ENCODE measurements around the gene ZNF609. TPM values are rescaled to one million over a fixed set of nuclear protein-coding genes. Genes with fewer than 3 reads are reported as not detected.

The ZNF609 gene
- total and polyA plus RNA-seq, 10 of the 15 experiments (the other 5 are each of a cell fraction or from before 2014, with no cell fraction given): 5.1 to 35.3 (median 13.6) TPM

GRCh38 chr15:64651601-64652191 lies 191.3 kb downstream of the ZNF609 start (continued):
- TF ChIP-seq SKIL (IDR thresholded peaks at IDR 0.05; ENCODE audit: low read depth, poor library complexity, severe bottlenecking): peak; percentile 73
- no peak for TF ChIP-seq JUND (IDR thresholded peaks at IDR 0.05; ENCODE audit: low read depth, low read length)
- TF ChIP-seq ETV6 (conservative IDR thresholded peaks at IDR 0.05 in 1 of 2, IDR thresholded peaks at IDR 0.05 in 1 of 2; ENCODE audit: borderline replicate concordance in 1 of 2, low read depth in 1 of 2): 0 out of 4 replicates have a peak, but pooled peaks of 1 of the 2 experiments have one; percentile 16
- no peak for TF ChIP-seq REST (IDR thresholded peaks at IDR 0.05; ENCODE audit: low read depth, low read length)
- TF ChIP-seq PML (IDR thresholded peaks at IDR 0.05; ENCODE audit: low read length): no peak
- TF ChIP-seq SPI1 (IDR thresholded peaks at IDR 0.05; ENCODE audit: borderline replicate concordance, insufficient read depth, low read depth, low read length): peak; percentile 15; the same call in 1 of the 2 replicates
- no peak; the same call in 1 of the 2 replicates for TF ChIP-seq FOXK2 (IDR thresholded peaks at IDR 0.05)
- TF ChIP-seq POLR2A (IDR thresholded peaks at IDR 0.05; ENCODE audit: low read depth, low read length): 0 out of 2 replicates have a peak, but pooled peaks have one; percentile 26
- 0 out of 2 replicates have a peak, but pooled peaks have one; percentile 35 for TF ChIP-seq CREB1 (IDR thresholded peaks at IDR 0.05; ENCODE audit: low read depth)
- no peak; the same call in 1 of the 2 replicates for TF ChIP-seq DPF2 (IDR thresholded peaks at IDR 0.05)
- 0 out of 2 replicates have a peak, but pooled peaks have one; percentile 64 for TF ChIP-seq NR2F1 (conservative IDR thresholded peaks at IDR 0.05)
- TF ChIP-seq RAD21 (IDR thresholded peaks at IDR 0.05; ENCODE audit: insufficient read depth, low read depth, low read length): 0 out of 2 replicates have a peak, but pooled peaks have one; percentile 20
- TF ChIP-seq HCFC1 (IDR thresholded peaks at IDR 0.05; ENCODE audit: low read length): no peak
- no peak for TF ChIP-seq KLF5 (IDR thresholded peaks at IDR 0.05; ENCODE audit: partially characterized antibody)
- peak; percentile 29; the same call in 1 of the 2 replicates for TF ChIP-seq SMC3 (IDR thresholded peaks at IDR 0.05; ENCODE audit: borderline replicate concordance, low read length)
- no peak for TF ChIP-seq E2F4 (IDR thresholded peaks at IDR 0.05; ENCODE audit: low read depth, low read length)
- peak; percentile 79 to 85 for TF ChIP-seq BHLHE40 (IDR thresholded peaks at IDR 0.05; ENCODE audit: borderline replicate concordance in 1 of 2, low read depth in 2 of 2, low read length in 1 of 2)
- peak; percentile 60 for TF ChIP-seq IKZF1 (conservative IDR thresholded peaks at IDR 0.05)
- 0 out of 2 replicates have a peak, but pooled peaks have one; percentile 55 for TF ChIP-seq TCF3 (IDR thresholded peaks at IDR 0.05; ENCODE audit: borderline replicate concordance, insufficient read depth, low read depth, low read length)
- no peak for TF ChIP-seq USF2 (IDR thresholded peaks at IDR 0.05; ENCODE audit: borderline replicate concordance, low read depth, low read length)
- TF ChIP-seq YY1 (IDR thresholded peaks at IDR 0.05; ENCODE audit: low read depth, low read length): peak; percentile 35; the same call in 1 of the 2 replicates
